ENCODE results near the gene GDPD4. TPM values are rescaled to one million over a fixed set of nuclear protein-coding genes. Genes with fewer than 3 reads are reported as not detected.

Gene GDPD4
- total RNA-seq, 5 donors from 2014 or later (not counting 1 experiment from before 2014, with no cell fraction given), result not detected

DNA sequence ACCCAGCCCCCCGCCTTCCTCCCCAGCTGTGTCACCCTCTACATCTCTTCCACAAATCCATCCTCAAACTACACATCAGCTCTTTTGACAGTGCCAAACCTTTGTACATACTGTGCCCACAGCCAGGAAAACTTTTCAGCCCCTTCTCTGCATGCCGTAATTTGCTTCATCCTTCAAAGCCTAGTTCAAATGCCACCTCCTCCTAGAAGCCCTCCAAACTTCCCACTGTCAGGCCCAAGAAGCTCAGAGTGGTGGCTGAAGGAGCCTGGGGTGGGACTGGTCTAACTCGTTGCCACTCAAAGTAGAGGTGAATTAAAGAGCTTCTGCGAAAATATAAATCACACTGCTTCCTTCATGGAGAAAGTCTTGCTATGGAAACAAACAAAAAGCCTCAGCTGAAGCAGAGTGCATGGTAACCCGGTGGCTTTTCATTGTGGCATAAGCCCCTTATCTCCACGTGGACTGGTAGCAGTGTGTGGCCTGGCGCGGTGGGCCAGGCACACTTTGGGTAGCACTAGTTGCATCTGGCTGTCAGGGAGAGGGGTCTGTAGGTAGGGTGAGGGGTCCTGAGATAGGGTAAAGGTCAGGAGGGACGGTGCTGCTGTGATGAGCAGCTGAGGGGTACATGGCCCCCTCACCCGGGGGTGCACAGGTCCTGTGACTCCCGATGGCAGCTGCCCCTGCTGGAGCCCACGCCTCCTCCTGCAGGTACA lies 96.6 kb downstream of the GDPD4 start:
- no peaks in the 10 kb centered on the region for H3K4me1 Mint-ChIP-seq
- peak in 1 of 35 experiments; percentile 20 for DNase-seq
- H3K36me3 Mint-ChIP-seq, result no peaks in the 10 kb centered on the region
- no peak overlapping the region for H3K4me3 Mint-ChIP-seq
- WGBS (ENCODE audit: insufficient coverage), result 87% methylated on average over 10 of the region's 12 CpGs
- ATAC-seq (replicated peaks in 1 of 4), result no peak
- H3K9me3 ChIP-seq, result no peaks in the 10 kb centered on the region
- no peaks in the 10 kb centered on the region for H3K36me3 ChIP-seq (ENCODE audit: control insufficient read depth in 2 of 2, extremely low read depth in 1 of 2, insufficient read depth in 1 of 2, low read length in 1 of 2)
- ChIA-PET CTCF (interaction anchor here in 1 of 2 donors (0.5 kb wide), 1 partner anchor 150 kb away, joined by 5 read pairs; no protein-coding TSS in a partner anchor), POLR2A (no interaction called here)
- H3K27ac Mint-ChIP-seq, result no peak overlapping the region
- H3K27ac ChIP-seq (ENCODE audit: low read length), result no peak overlapping the region
- peaks cover 0 to 3% of the 10 kb centered on the region in 2 experiments for H3K4me1 ChIP-seq (ENCODE audit: control insufficient read depth in 1 of 2, extremely low read depth in 1 of 2, insufficient read depth in 2 of 2, low read length in 2 of 2)
- H3K4me3 ChIP-seq (ENCODE audit: control insufficient read depth in 1 of 2, extremely low read depth in 1 of 2, low read length in 1 of 2), result no peak overlapping the region
- peaks cover 0 to 3% of the 10 kb centered on the region in 2 donors for H3K27me3 Mint-ChIP-seq
- no peaks in the 10 kb centered on the region for H3K9me3 Mint-ChIP-seq
- no peaks in the 10 kb centered on the region for H3K27me3 ChIP-seq (replicated peaks in 1 of 2; ENCODE audit: control insufficient read depth in 2 of 2, extremely low read depth in 1 of 2, insufficient read depth in 2 of 2, low read length in 1 of 2)

DNA sequence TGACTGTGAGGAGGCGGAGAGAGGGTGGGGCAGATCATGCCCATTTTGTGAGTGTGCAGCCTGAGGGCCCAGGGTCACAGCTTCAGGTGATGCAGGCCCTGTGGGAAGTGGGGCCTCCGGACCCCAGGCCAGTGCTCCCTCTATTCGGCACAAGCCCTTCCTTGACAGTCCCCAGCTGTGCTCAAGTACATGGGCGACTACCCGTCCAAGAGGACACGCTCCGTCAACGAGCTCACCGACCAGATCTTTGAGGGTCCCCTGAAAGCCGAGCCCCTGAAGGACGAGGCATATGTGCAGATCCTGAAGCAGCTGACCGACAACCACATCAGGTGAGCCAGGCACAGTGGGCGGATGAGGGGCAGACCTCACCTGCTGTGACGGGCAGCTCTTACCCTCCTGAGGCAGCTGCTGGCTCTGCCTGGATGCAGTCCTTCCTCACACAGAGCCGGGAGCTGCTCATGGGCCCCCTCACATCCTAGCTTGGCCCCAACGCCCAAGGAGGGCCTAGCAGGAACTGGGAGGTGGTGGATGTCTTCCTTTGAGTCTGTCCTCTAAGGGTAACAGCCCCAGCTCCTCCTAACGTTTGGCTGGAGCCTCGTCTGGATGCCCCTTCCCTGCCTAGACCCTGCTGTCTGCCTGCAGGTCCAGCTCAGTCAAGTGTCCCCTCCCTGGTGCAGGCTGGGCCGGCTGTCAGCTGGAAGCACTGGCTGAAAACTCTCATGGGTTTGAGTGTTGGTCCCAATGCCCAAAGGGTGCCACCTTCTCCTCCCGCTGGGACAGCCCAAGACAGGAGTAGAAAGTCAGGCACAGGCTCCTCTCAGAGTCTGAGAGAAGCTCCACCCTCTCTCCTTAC lies 97.4 kb downstream of the GDPD4 start:
- POLR2A ChIA-PET, result no interaction called here
- no peaks in the 10 kb centered on the region for H3K9me3 ChIP-seq
- Mint-ChIP-seq H3K4me1 (no peaks in the 10 kb centered on the region), H3K27me3 (peaks cover 0 to 3% of the 10 kb centered on the region in 2 donors), H3K36me3 (no peaks in the 10 kb centered on the region), H3K27ac (no peak overlapping the region), H3K9me3 (no peaks in the 10 kb centered on the region), H3K4me3 (no peak overlapping the region)
- H3K4me3 ChIP-seq (ENCODE audit: control insufficient read depth in 1 of 2, extremely low read depth in 1 of 2, low read length in 1 of 2), result no peak overlapping the region
- 80% methylated on average over 17 of the region's 20 CpGs for WGBS (ENCODE audit: insufficient coverage)
- ATAC-seq (replicated peaks in 1 of 4), result no peak
- no peak overlapping the region for H3K27ac ChIP-seq (ENCODE audit: low read length)
- no peaks in the 10 kb centered on the region for H3K36me3 ChIP-seq (ENCODE audit: control insufficient read depth in 2 of 2, extremely low read depth in 1 of 2, insufficient read depth in 1 of 2, low read length in 1 of 2)
- peak in 1 of 35 experiments; percentile 23 for DNase-seq
- peaks cover 0 to 2% of the 10 kb centered on the region in 2 experiments for H3K27me3 ChIP-seq (replicated peaks in 1 of 2; ENCODE audit: control insufficient read depth in 2 of 2, extremely low read depth in 1 of 2, insufficient read depth in 2 of 2, low read length in 1 of 2)
- H3K4me1 ChIP-seq (ENCODE audit: control insufficient read depth in 1 of 2, extremely low read depth in 1 of 2, insufficient read depth in 2 of 2, low read length in 2 of 2), result peaks cover 0 to 3% of the 10 kb centered on the region in 2 experiments
- CTCF ChIA-PET, result interaction anchor here in 1 of 2 donors (0.5 kb wide), 1 partner anchor 149 kb away, joined by 5 read pairs; no protein-coding TSS in a partner anchor

DNA sequence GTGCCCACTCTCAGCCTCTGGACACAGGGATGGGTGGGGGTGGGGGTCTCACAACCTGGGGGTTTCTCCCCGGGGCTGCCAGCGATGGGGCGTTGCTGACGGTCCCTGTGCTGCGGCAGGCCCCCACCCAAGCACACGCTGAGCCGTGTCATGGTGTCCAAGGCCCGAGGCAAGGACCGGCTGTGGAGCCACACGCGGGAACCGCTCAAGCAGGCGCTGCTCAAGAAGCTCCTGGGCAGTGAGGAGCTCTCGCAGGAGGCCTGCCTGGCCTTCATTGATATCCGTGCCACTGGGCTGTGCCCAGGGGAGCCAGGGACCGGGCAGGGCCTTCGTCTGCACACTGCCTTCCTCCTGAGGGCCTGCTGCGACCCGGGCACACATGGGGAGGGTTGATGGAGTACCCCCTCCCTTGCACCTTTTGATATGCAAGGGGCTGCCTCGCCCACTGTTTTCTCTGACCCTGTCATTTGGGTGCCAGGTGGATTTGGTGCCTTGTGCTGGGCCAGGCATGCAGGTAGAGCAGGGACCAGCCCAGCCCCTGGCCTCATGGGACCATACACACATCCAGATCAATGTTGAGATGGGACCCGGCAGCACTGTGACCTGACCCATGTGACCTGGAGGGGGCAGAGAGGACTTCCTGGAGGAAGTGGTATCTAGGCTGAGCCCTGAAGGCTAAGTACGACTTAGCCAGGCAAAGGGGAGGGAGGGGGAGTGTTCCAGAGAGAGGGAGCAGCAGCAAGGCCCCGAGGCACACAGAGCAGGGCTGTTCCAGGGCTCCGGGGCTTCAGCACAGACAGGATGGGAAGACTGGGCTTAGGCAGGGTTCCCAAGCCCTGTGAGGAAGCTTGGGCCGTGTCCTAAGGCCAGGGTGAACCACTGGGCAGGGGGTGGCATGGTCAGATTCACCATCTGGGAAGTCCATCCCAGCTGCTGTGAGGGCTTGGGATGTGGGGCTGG lies 98.3 kb downstream of the GDPD4 start:
- CTCF ChIA-PET, result no interaction called here
- peak in 2 of 35 experiments; percentile 1 to 21 for DNase-seq

DNA sequence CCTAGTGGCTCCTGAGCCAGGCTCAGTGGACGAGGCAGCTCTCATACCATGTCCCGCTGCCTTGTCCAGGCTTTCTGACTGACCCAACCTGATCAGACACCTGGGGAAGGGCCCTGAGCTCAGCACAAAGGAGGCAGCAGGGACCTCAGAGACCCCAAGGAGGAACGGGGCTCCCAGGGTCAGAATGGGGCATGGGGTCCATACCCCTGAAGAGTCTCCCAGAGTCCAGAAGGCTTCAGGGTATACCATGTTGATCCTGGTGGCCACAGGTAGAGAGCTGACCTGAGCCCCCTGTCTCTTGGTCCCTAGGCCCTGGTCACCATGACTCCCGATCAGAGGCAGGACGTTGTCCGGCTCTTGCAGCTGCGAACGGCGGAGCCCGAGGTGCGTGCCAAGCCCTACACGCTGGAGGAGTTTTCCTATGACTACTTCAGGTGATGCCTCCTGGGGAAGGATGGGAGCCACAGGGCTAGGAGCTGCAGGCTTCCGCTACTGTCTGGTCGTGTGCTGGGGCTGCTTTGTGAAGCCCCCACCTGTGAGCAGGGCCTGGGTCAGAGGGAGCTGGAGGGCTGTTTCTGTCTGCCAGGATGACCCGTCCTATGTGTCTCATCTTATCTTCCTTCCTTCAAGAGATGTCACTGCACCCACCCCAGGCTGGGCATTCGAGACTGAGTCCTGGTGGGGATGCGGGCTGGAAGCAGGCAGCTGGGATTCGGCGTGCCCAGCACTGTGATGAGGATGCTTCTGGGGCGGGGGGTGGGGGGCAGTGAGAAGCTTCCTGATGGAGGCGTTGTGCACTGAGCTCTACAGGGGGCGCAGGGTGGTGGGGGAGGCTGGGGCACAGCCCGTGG lies 99.3 kb downstream of the GDPD4 start:
- Histone ChIP-seq H3K9me3 (no peaks in the 10 kb centered on the region), H3K27ac (ENCODE audit: low read length) (no peak overlapping the region), H3K4me1 (ENCODE audit: control insufficient read depth in 1 of 2, extremely low read depth in 1 of 2, insufficient read depth in 2 of 2, low read length in 2 of 2) (peaks cover 0 to 3% of the 10 kb centered on the region in 2 experiments), H3K4me3 (ENCODE audit: control insufficient read depth in 1 of 2, extremely low read depth in 1 of 2, low read length in 1 of 2) (no peak overlapping the region), H3K27me3 (replicated peaks in 1 of 2; ENCODE audit: control insufficient read depth in 2 of 2, extremely low read depth in 1 of 2, insufficient read depth in 2 of 2, low read length in 1 of 2) (peaks cover 0 to 2% of the 10 kb centered on the region in 2 experiments), H3K36me3 (ENCODE audit: control insufficient read depth in 2 of 2, extremely low read depth in 1 of 2, insufficient read depth in 1 of 2, low read length in 1 of 2) (no peaks in the 10 kb centered on the region)
- no peak for ATAC-seq (replicated peaks in 1 of 4)
- 87% methylated on average over 16 of the region's 23 CpGs for whole genome bisulfite sequencing (ENCODE audit: insufficient coverage)
- Mint-ChIP-seq H3K4me3 (no peak overlapping the region), H3K27ac (no peak overlapping the region), H3K36me3 (no peaks in the 10 kb centered on the region), H3K4me1 (no peaks in the 10 kb centered on the region), H3K27me3 (peaks cover 0 to 3% of the 10 kb centered on the region in 2 donors), H3K9me3 (no peaks in the 10 kb centered on the region)
- DNase-seq, result peak in 3 of 35 experiments; percentile 1 to 6 (median 5)
- POLR2A ChIA-PET, result no interaction called here
- CTCF ChIA-PET, result no interaction called here

More for the DNA sequence above, 98.3 kb downstream of the GDPD4 start:
- 88% methylated on average over 21 of the region's 25 CpGs for WGBS (ENCODE audit: insufficient coverage)
- no peak for ATAC-seq (replicated peaks in 1 of 4)
- H3K9me3 Mint-ChIP-seq, result no peaks in the 10 kb centered on the region
- POLR2A ChIA-PET, result no interaction called here
- Histone ChIP-seq H3K4me1 (ENCODE audit: control insufficient read depth in 1 of 2, extremely low read depth in 1 of 2, insufficient read depth in 2 of 2, low read length in 2 of 2) (peaks cover 0 to 3% of the 10 kb centered on the region in 2 experiments), H3K27me3 (replicated peaks in 1 of 2; ENCODE audit: control insufficient read depth in 2 of 2, extremely low read depth in 1 of 2, insufficient read depth in 2 of 2, low read length in 1 of 2) (peaks cover 0 to 2% of the 10 kb centered on the region in 2 experiments), H3K36me3 (ENCODE audit: control insufficient read depth in 2 of 2, extremely low read depth in 1 of 2, insufficient read depth in 1 of 2, low read length in 1 of 2) (no peaks in the 10 kb centered on the region), H3K4me3 (ENCODE audit: control insufficient read depth in 1 of 2, extremely low read depth in 1 of 2, low read length in 1 of 2) (no peak overlapping the region), H3K9me3 (no peaks in the 10 kb centered on the region), H3K27ac (ENCODE audit: low read length) (no peak overlapping the region)
- H3K36me3 Mint-ChIP-seq, result no peaks in the 10 kb centered on the region
- no peak overlapping the region for H3K27ac Mint-ChIP-seq
- H3K4me1 Mint-ChIP-seq, result no peaks in the 10 kb centered on the region
- peaks cover 0 to 3% of the 10 kb centered on the region in 2 donors for H3K27me3 Mint-ChIP-seq
- no peak overlapping the region for H3K4me3 Mint-ChIP-seq

DNA sequence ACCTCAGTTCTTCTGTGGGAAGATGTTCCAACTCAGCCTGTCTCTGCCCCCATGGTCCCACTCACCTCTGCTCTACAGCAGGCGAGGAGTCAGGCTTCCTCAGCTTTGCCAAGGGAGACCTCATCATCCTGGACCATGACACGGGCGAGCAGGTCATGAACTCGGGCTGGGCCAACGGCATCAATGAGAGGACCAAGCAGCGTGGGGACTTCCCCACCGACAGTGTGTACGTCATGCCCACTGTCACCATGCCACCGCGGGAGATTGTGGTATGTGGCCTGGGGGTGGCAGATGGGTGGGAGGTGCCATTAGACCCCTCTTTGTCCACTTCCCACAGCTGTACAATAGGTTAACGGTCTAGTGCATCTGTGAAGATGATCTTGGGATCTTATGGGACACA lies 100.1 kb downstream of the GDPD4 start:
- ATAC-seq (replicated peaks in 1 of 4) (no peak), DNase-seq (peak in 3 of 35 experiments; percentile 0 to 5 (median 4))
- no peak overlapping the region for H3K4me3 Mint-ChIP-seq
- no peaks in the 10 kb centered on the region for H3K4me1 Mint-ChIP-seq
- H3K27me3 ChIP-seq (replicated peaks in 1 of 2; ENCODE audit: control insufficient read depth in 2 of 2, extremely low read depth in 1 of 2, insufficient read depth in 2 of 2, low read length in 1 of 2), result peaks cover 0 to 6% of the 10 kb centered on the region in 2 experiments
- no peak overlapping the region for H3K27ac Mint-ChIP-seq
- H3K4me3 ChIP-seq (ENCODE audit: control insufficient read depth in 1 of 2, extremely low read depth in 1 of 2, low read length in 1 of 2), result no peak overlapping the region
- ChIA-PET POLR2A (no interaction called here), CTCF (no interaction called here)
- no peaks in the 10 kb centered on the region for H3K9me3 Mint-ChIP-seq
- no peaks in the 10 kb centered on the region for H3K36me3 Mint-ChIP-seq
- H3K9me3 ChIP-seq, result no peaks in the 10 kb centered on the region
- H3K36me3 ChIP-seq (ENCODE audit: control insufficient read depth in 2 of 2, extremely low read depth in 1 of 2, insufficient read depth in 1 of 2, low read length in 1 of 2), result no peaks in the 10 kb centered on the region
- no peak overlapping the region for H3K27ac ChIP-seq (ENCODE audit: low read length)
- no peaks in the 10 kb centered on the region for H3K27me3 Mint-ChIP-seq
- 87% methylated on average over 8 of the region's 11 CpGs for WGBS (ENCODE audit: insufficient coverage)
- peaks cover 0 to 3% of the 10 kb centered on the region in 2 experiments for H3K4me1 ChIP-seq (ENCODE audit: control insufficient read depth in 1 of 2, extremely low read depth in 1 of 2, insufficient read depth in 2 of 2, low read length in 2 of 2)

Data from T-cell (primary cell).